Measurements from ENCODE around the gene KRTAP10-6.

DNA sequence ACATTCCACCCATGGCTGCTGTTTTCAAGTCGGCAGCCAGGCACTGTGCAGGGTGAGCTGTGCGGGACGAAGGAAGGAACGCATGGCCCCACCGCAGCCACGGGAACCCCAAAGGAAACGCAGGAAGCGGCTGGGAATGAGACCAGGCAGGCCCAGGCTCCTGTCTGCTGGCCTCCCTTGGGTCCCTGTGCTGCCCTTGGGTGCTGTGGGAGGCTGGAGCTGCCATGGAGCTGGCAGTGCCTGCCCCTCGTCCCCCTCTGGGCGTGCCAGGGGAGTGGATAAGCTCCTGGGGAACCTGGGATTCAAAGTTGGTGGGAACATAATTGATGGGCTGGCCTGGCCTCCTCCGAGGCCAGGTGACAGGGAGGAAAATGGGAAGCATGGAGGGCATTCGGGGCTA lies 24.0 kb downstream of the KRTAP10-6 start:
- TF ChIP-seq EP300 (IDR thresholded peaks at IDR 0.05; ENCODE audit: borderline replicate concordance) = no peak
- no peak for TF ChIP-seq CEBPB (IDR thresholded peaks at IDR 0.05)
- TF ChIP-seq ZBTB7A (IDR thresholded peaks at IDR 0.05; ENCODE audit: low read depth) = no peak
- TF ChIP-seq, protein P1, sequence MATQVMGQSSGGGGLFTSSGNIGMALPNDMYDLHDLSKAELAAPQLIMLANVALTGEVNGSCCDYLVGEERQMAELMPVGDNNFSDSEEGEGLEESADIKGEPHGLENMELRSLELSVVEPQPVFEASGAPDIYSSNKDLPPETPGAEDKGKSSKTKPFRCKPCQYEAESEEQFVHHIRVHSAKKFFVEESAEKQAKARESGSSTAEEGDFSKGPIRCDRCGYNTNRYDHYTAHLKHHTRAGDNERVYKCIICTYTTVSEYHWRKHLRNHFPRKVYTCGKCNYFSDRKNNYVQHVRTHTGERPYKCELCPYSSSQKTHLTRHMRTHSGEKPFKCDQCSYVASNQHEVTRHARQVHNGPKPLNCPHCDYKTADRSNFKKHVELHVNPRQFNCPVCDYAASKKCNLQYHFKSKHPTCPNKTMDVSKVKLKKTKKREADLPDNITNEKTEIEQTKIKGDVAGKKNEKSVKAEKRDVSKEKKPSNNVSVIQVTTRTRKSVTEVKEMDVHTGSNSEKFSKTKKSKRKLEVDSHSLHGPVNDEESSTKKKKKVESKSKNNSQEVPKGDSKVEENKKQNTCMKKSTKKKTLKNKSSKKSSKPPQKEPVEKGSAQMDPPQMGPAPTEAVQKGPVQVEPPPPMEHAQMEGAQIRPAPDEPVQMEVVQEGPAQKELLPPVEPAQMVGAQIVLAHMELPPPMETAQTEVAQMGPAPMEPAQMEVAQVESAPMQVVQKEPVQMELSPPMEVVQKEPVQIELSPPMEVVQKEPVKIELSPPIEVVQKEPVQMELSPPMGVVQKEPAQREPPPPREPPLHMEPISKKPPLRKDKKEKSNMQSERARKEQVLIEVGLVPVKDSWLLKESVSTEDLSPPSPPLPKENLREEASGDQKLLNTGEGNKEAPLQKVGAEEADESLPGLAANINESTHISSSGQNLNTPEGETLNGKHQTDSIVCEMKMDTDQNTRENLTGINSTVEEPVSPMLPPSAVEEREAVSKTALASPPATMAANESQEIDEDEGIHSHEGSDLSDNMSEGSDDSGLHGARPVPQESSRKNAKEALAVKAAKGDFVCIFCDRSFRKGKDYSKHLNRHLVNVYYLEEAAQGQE (IDR thresholded peaks at IDR 0.05; ENCODE audit: low read depth) = no peak
- no peak for TF ChIP-seq YY1 (IDR thresholded peaks at IDR 0.05; ENCODE audit: low read depth)
- TF ChIP-seq, protein P2, sequence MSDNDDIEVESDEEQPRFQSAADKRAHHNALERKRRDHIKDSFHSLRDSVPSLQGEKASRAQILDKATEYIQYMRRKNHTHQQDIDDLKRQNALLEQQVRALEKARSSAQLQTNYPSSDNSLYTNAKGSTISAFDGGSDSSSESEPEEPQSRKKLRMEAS (IDR thresholded peaks at IDR 0.05) = no peak
- TF ChIP-seq TAF1 (IDR thresholded peaks at IDR 0.05; ENCODE audit: low read depth) = no peak
- no peak for TF ChIP-seq TCF12 (IDR thresholded peaks at IDR 0.05; ENCODE audit: low read depth)

Data from Ishikawa (cell line).